ENCODE data around the gene FBXW7. TPM values are rescaled to one million over a fixed set of nuclear protein-coding genes. Genes with fewer than 3 reads are reported as not detected.

The FBXW7 gene
- polyA plus RNA-seq, 1 donor from 2014 or later: 55.7 TPM

DNA sequence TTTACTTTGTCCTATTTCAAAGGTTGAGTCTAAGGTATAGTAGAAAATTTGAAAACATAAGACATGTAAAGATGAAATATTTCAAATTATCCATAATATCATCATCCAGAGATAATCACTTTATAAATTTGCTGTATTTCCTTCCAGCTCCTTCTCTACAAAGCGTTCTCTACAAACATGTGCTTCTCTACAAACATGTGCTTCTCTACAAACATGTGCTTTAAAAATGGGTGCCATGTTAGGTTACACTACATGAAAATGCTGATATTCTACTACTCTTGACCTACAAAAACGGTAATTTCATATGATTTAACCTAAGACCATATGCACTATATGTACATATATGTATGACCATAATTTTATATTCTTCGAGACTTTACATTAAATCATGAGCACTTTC lies 92.0 kb downstream of the FBXW7 start:
- H2AFZ ChIP-seq (ENCODE audit: low read depth, low read length): no peak overlapping the region
- no peaks in the 10 kb centered on the region for H3K79me2 ChIP-seq (replicated peaks; ENCODE audit: insufficient read depth, low read length)
- no peaks in the 10 kb centered on the region for H3K9me3 ChIP-seq (ENCODE audit: low read length)
- no peaks in the 10 kb centered on the region for H4K20me1 ChIP-seq (ENCODE audit: insufficient read depth)
- H3K9me2 ChIP-seq (ENCODE audit: insufficient read depth, low read length): no peaks in the 10 kb centered on the region
- H3K27me3 ChIP-seq (ENCODE audit: insufficient read depth, low read depth, low read length): no peaks in the 10 kb centered on the region
- H3K36me3 ChIP-seq (ENCODE audit: insufficient read depth, low read length): no peaks in the 10 kb centered on the region
- no peak overlapping the region for H3K4me2 ChIP-seq (ENCODE audit: low read length)
- no peak overlapping the region for H3K27ac ChIP-seq (ENCODE audit: low read length)
- no peaks in the 10 kb centered on the region for H3F3A ChIP-seq (ENCODE audit: insufficient read depth, low read length, poor library complexity, severe bottlenecking)
- no peak overlapping the region for H3K9ac ChIP-seq (ENCODE audit: low read length)
- TF ChIP-seq MXI1 (conservative IDR thresholded peaks at IDR 0.05; ENCODE audit: poor library complexity, severe bottlenecking) (no peak), REST (IDR thresholded peaks at IDR 0.05; ENCODE audit: borderline replicate concordance) (no peak), SMC3 (conservative IDR thresholded peaks at IDR 0.05; ENCODE audit: poor library complexity) (no peak), POLR2AphosphoS5 (IDR thresholded peaks at IDR 0.05) (no peak), RAD21 (conservative IDR thresholded peaks at IDR 0.05) (no peak)
- TF ChIP-seq, protein P1, sequence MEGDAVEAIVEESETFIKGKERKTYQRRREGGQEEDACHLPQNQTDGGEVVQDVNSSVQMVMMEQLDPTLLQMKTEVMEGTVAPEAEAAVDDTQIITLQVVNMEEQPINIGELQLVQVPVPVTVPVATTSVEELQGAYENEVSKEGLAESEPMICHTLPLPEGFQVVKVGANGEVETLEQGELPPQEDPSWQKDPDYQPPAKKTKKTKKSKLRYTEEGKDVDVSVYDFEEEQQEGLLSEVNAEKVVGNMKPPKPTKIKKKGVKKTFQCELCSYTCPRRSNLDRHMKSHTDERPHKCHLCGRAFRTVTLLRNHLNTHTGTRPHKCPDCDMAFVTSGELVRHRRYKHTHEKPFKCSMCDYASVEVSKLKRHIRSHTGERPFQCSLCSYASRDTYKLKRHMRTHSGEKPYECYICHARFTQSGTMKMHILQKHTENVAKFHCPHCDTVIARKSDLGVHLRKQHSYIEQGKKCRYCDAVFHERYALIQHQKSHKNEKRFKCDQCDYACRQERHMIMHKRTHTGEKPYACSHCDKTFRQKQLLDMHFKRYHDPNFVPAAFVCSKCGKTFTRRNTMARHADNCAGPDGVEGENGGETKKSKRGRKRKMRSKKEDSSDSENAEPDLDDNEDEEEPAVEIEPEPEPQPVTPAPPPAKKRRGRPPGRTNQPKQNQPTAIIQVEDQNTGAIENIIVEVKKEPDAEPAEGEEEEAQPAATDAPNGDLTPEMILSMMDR (IDR thresholded peaks at IDR 0.05; ENCODE audit: poor library complexity, severe bottlenecking): no peak
- H3K4me3 ChIP-seq (ENCODE audit: low read length): no peak overlapping the region

DNA sequence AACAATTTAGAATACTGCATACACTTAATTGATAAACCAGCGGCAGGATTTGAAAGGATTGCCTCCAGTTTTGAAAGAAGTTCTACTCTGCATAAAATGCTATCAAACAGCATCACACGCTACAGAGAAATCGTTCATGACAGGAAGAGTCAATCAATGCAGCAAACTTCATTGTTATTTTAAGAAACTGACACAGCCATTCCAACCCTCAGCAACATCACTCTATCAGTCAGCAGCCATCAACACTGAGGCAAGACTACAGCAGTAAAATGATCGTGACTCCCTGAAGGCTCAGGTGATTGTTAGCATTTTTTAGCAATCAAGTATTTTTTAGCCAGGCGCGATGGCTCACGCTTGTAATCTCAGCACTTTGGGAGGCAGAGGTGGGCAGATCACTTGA lies 98.3 kb downstream of the FBXW7 start:
- Histone ChIP-seq H3K9me3 (ENCODE audit: low read length) (no peaks in the 10 kb centered on the region), H3K27ac (ENCODE audit: low read length) (no peak overlapping the region), H3K9ac (ENCODE audit: low read length) (no peak overlapping the region), H3K79me2 (replicated peaks; ENCODE audit: insufficient read depth, low read length) (no peaks in the 10 kb centered on the region), H4K20me1 (ENCODE audit: insufficient read depth) (no peaks in the 10 kb centered on the region), H3F3A (ENCODE audit: insufficient read depth, low read length, poor library complexity, severe bottlenecking) (no peaks in the 10 kb centered on the region), H3K27me3 (ENCODE audit: insufficient read depth, low read depth, low read length) (no peaks in the 10 kb centered on the region), H3K4me2 (ENCODE audit: low read length) (no peak overlapping the region), H3K9me2 (ENCODE audit: insufficient read depth, low read length) (no peaks in the 10 kb centered on the region), H3K4me3 (ENCODE audit: low read length) (no peak overlapping the region), H2AFZ (ENCODE audit: low read depth, low read length) (no peak overlapping the region), H3K36me3 (ENCODE audit: insufficient read depth, low read length) (no peaks in the 10 kb centered on the region)
- TF ChIP-seq EP300 (conservative IDR thresholded peaks at IDR 0.05; ENCODE audit: poor library complexity, severe bottlenecking): peak; percentile 76
- no peak for TF ChIP-seq TAF1 (IDR thresholded peaks at IDR 0.05; ENCODE audit: low read depth)
- TF ChIP-seq POLR2AphosphoS5 (IDR thresholded peaks at IDR 0.05): peak; percentile 26

DNA sequence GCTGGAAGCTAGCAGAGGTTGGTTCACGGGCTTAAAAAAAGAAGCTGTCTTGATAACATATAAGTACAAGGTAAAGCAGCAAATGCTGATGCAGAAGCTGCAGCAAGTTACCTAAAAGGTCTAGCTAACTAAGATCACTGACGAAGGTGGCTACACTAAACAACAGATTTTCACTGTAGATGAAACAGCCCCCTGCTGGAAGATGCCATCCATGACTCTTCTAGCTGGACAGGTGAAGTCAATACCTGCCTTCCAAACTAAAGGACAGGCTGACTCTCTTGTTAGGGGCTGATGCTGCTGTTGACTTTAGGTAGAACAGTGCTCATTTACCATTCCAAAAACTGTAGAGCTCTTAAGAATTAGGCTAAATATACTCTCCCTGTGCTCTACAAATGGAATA lies 99.5 kb downstream of the FBXW7 start:
- Histone ChIP-seq H3K4me2 (ENCODE audit: low read length) (no peak overlapping the region), H3K79me2 (replicated peaks; ENCODE audit: insufficient read depth, low read length) (no peaks in the 10 kb centered on the region), H3K9me2 (ENCODE audit: insufficient read depth, low read length) (no peaks in the 10 kb centered on the region), H3K36me3 (ENCODE audit: insufficient read depth, low read length) (no peaks in the 10 kb centered on the region), H3K4me3 (ENCODE audit: low read length) (no peak overlapping the region), H2AFZ (ENCODE audit: low read depth, low read length) (no peak overlapping the region), H3K27me3 (ENCODE audit: insufficient read depth, low read depth, low read length) (no peaks in the 10 kb centered on the region), H3K27ac (ENCODE audit: low read length) (no peak overlapping the region), H4K20me1 (ENCODE audit: insufficient read depth) (no peaks in the 10 kb centered on the region), H3K9me3 (ENCODE audit: low read length) (no peaks in the 10 kb centered on the region), H3K9ac (ENCODE audit: low read length) (no peak overlapping the region), H3F3A (ENCODE audit: insufficient read depth, low read length, poor library complexity, severe bottlenecking) (no peaks in the 10 kb centered on the region)
- TF ChIP-seq TAF1 (IDR thresholded peaks at IDR 0.05; ENCODE audit: low read depth) (no peak), SMC3 (conservative IDR thresholded peaks at IDR 0.05; ENCODE audit: poor library complexity) (no peak), REST (IDR thresholded peaks at IDR 0.05; ENCODE audit: borderline replicate concordance) (no peak), MXI1 (conservative IDR thresholded peaks at IDR 0.05; ENCODE audit: poor library complexity, severe bottlenecking) (no peak), POLR2AphosphoS5 (IDR thresholded peaks at IDR 0.05) (no peak), RAD21 (conservative IDR thresholded peaks at IDR 0.05) (no peak), EZH2 (IDR thresholded peaks at IDR 0.05; ENCODE audit: borderline replicate concordance, insufficient read depth, low read length, poor library complexity, severe bottlenecking) (no peak), EP300 (conservative IDR thresholded peaks at IDR 0.05; ENCODE audit: poor library complexity, severe bottlenecking) (no peak)
- TF ChIP-seq, protein P1 (IDR thresholded peaks at IDR 0.05; ENCODE audit: poor library complexity, severe bottlenecking): no peak

Measured in neural cell (in vitro differentiated cells).